ENCODE measurements around the gene SUMO3.

Gene SUMO3

GRCh38 chr21:44759628-44760285 is 58.1 kb downstream of the SUMO3 start:
- Histone ChIP-seq H3K4me3 (ENCODE audit: low read depth, low read length) (no peak overlapping the region), H3K36me3 (replicated peaks) (no peaks in the 10 kb centered on the region), H3K27me3 (replicated peaks) (no peaks in the 10 kb centered on the region), H3K27ac (no peak overlapping the region)
- no peak for TF ChIP-seq CTCF (IDR thresholded peaks at IDR 0.05; ENCODE audit: low read depth, low read length, missing control alignments)
- in situ Hi-C loops (cut with HindIII; ENCODE audit: low pct_ligation_motif_present, low sequenced_read_pairs), result no loop called here
- DNase-seq, result no peak

GRCh38 chr21:44758781-44759627 is 58.9 kb downstream of the SUMO3 start:
- Histone ChIP-seq H3K27me3 (replicated peaks) (no peaks in the 10 kb centered on the region), H3K36me3 (replicated peaks) (no peaks in the 10 kb centered on the region), H3K27ac (no peak overlapping the region), H3K4me3 (ENCODE audit: low read depth, low read length) (no peak overlapping the region)
- DNase-seq, result no peak
- TF ChIP-seq CTCF (IDR thresholded peaks at IDR 0.05; ENCODE audit: low read depth, low read length, missing control alignments), result no peak
- in situ Hi-C loops (cut with HindIII; ENCODE audit: low pct_ligation_motif_present, low sequenced_read_pairs), result no loop called here

- no peak for DNase-seq
- no peak for TF ChIP-seq CTCF (IDR thresholded peaks at IDR 0.05; ENCODE audit: low read depth, low read length, missing control alignments)
- in situ Hi-C loops (cut with HindIII; ENCODE audit: low pct_ligation_motif_present, low sequenced_read_pairs), result no loop called here
- no peaks in the 10 kb centered on the region for H3K36me3 ChIP-seq (replicated peaks)
- no peak overlapping the region for H3K27ac ChIP-seq
- H3K4me3 ChIP-seq (ENCODE audit: low read depth, low read length), result no peak overlapping the region
- H3K27me3 ChIP-seq (replicated peaks), result no peaks in the 10 kb centered on the region
Observed at GRCh38 chr21:44758141-44758561, 59.7 kb downstream of the SUMO3 start.

GRCh38 chr21:44757731-44758130 is 60.1 kb downstream of the SUMO3 start:
- no peak overlapping the region for H3K27ac ChIP-seq
- H3K36me3 ChIP-seq (replicated peaks), result no peaks in the 10 kb centered on the region
- DNase-seq, result no peak
- in situ Hi-C loops (cut with HindIII; ENCODE audit: low pct_ligation_motif_present, low sequenced_read_pairs), result no loop called here
- no peaks in the 10 kb centered on the region for H3K27me3 ChIP-seq (replicated peaks)
- H3K4me3 ChIP-seq (ENCODE audit: low read depth, low read length), result no peak overlapping the region
- no peak for TF ChIP-seq CTCF (IDR thresholded peaks at IDR 0.05; ENCODE audit: low read depth, low read length, missing control alignments)

- in situ Hi-C loops (cut with HindIII; ENCODE audit: low pct_ligation_motif_present, low sequenced_read_pairs), result no loop called here
- no peak overlapping the region for H3K4me3 ChIP-seq (ENCODE audit: low read depth, low read length)
- DNase-seq, result no peak
- no peak for TF ChIP-seq CTCF (IDR thresholded peaks at IDR 0.05; ENCODE audit: low read depth, low read length, missing control alignments)
- H3K27me3 ChIP-seq (replicated peaks), result no peaks in the 10 kb centered on the region
- no peak overlapping the region for H3K27ac ChIP-seq
- no peaks in the 10 kb centered on the region for H3K36me3 ChIP-seq (replicated peaks)
Observed at GRCh38 chr21:44756423-44757185, 61.3 kb downstream of the SUMO3 start.
